CD4-positive, alpha-beta T cell treated with Interleukin-17A for 1 hour (primary cell): ENCODE data around the gene SORCS2.
"Not testable (repeated sequence)": the region's sequence is repeated elsewhere in the genome, so short reads cannot be mapped to it uniquely, and the experiment has no call there.

ENCODE experiments used
- DNase-seq: peaks from one replicate; pipeline ENCODE4 v3.0.0-alpha.2; 2020

Gene SORCS2

DNA sequence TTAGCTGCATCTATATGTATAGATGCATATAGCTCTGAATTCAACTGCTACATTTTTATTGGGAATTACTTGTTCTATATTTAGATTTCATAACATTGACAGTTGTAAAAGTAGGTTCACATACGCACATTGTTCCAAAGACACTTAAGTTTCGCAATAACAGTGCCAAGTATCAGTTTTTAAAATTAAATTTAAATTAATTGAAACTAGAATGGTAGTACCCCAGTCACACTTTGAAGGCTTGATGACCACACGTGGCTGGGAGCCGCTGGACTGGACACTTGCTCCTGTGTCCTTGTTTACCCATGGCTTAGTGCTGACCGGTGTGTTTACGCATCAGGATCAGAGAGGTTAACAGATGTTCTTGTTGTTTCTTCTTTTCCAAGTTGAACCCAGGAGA is 383.1 kb downstream of the SORCS2 start:
- no peak for DNase-seq

- not testable (repeated sequence) for DNase-seq
Observed at GRCh38 chr4:7577361-7578039, 385.2 kb downstream of the SORCS2 start.

- DNase-seq: no peak
Observed at GRCh38 chr4:7581477-7581876, 389.1 kb downstream of the SORCS2 start.

GRCh38 chr4:7582313-7583097 is 390.2 kb downstream of the SORCS2 start:
- no peak for DNase-seq

DNA sequence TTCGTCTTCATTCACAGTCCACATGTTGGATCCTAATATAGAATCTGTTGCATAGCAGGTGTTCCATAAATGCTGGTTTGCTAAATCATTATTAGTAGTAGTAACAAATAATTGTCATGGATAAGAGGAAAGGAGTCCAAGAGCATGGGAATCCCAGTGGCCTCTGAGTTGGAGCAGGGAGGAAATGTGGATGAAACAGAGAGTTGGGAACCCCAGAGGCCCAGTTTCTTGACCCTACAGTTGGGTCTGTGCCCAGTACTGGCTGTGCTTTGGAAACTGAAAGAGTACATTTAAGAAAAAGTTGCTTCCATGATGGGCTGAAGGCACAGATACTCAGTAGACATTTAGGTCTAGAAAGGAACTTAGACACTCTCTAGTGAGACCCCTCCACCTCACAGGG is 391.8 kb downstream of the SORCS2 start:
- no peak for DNase-seq

- DNase-seq: no peak
Observed at GRCh38 chr4:7584606-7585159, 392.3 kb downstream of the SORCS2 start.

DNA sequence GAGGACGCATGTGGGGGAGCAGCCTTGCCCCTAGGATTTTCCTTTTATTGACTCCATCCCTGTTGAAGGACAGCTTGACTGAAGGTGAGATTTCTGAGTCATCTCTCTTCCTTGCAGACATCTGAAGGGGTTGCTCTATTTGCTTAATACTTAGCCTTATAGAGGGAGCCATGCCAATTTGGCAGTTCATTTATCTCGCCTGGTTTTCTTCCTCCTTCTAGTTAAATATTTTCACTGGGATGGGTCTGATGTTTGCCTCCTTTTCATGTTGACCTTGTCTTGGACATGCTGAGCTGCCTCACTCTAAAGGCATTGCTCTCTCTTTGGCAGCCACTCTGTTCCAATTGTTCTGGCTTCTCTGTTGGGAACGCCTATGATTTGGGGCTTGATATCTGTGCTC is 393.4 kb downstream of the SORCS2 start:
- no peak for DNase-seq

DNA sequence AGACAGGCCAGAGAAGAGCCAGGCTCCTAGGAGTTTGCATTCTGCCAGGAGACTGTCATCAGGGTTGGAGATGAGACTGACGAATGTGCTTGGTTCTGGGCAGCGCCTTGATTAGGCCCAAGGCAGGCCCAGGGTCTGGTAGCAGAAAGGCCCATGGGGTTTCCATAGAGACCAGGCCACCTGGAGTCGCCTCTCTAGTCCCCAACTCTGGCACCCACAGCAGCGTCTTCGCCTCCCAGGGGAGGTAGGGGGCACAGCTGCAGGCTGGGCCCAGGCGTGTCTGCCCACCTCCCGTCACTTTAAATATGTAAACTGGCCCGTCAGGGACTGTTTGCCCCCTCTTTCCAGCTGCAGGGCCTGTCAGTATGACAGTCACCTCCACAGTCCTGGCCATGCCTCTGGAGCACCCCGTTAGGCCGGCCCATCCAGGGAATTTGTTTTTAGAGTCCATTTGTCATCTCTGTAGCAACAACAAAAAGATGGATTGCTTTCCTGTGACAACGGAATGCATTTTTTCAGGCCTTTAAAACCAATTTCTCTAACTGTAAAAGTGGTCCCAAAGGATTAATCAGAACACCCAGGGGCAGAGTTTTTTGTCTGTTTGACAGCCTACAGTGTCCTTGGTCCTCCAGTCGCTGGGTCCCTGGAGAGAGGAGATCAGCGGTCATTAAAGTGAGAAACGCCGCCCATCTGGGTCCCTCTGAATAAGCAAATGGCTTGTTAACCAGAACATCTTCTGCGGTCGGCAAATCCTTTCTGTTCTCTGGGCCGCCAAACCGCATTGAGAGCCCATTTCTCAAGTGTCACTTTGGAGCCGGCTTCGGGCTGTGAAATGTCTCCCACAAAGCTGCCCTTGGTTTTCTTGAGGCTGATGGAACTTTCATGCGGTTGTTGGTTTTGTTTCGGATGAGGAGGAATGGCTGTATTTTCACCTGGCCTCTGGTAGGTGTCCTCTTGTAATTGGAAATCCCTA is 395.4 kb downstream of the SORCS2 start:
- no peak for DNase-seq

- no peak for DNase-seq
Observed at GRCh38 chr4:7590189-7590588, 397.9 kb downstream of the SORCS2 start.

GRCh38 chr4:7590899-7591298 is 398.6 kb downstream of the SORCS2 start:
- DNase-seq: no peak

DNA sequence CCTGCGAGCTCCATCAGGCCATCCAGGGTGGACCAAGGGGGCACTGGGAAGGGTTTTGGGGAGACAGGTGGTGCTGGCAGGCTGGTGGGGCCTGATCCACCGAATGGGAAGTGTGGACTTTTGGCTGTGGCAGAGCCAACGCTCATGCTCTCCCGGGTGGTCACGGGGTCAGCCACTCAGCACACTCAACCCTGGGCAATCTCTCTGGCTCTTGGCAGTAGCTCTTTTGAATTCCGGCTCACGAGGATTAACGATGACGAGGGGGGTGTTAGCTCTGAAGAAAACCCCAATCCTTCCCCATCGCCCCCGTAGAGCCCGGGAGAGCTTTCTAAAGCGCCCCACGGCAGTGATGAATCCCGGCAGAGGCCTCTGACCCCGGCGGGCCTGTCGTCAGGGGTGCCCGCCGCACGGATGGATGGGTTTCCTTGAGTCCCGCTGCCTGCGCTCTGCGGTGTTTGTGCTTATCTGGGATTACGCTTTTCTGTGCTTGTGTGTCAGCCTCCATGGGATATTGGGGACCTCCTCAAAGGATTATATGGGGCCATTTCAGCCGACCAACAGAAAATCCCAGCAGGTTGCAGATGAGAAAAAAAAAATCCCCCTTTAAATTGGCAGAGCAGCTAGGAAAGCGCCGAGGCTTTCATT is 399.2 kb downstream of the SORCS2 start:
- no peak for DNase-seq

DNA sequence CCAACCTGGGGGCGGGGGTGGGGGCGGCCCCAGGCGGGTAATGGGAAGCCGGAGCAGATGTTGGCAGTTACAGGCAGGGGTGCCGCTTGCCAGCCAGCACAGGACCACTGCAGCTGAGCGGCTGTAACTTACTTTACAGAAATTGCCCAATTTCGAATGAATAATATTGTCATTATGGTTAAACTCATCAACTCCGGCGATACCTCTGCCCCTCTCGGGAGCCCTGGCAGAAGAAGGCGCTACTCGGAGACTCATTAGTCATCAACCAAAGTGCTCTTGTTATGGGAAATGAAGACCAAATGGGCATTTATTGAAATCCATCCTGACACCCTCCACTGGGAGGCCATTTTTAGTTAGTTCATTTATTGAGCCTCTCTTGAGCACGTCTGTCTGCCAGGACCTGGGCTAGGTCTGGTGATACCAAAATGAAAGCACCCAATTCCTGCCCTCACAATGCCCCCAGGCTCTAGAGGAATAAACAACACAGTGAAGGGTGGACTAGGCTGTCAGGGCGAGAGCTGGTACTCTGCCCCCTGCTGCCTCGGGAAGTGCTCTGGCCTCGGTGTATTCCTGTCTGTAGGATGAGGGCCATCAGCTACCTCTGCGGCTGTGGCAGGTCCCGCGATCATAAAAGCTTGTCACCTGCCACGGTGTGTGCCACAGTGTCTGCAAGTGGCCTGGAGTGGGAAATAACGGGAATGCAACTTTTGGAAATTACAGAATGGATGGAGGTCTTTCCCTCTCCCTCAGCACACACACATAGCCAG is 401.5 kb downstream of the SORCS2 start:
- no peak for DNase-seq

GRCh38 chr4:7595934-7596461 is 403.7 kb downstream of the SORCS2 start:
- no peak for DNase-seq

GRCh38 chr4:7596918-7597606 is 404.7 kb downstream of the SORCS2 start:
- no peak for DNase-seq

DNA sequence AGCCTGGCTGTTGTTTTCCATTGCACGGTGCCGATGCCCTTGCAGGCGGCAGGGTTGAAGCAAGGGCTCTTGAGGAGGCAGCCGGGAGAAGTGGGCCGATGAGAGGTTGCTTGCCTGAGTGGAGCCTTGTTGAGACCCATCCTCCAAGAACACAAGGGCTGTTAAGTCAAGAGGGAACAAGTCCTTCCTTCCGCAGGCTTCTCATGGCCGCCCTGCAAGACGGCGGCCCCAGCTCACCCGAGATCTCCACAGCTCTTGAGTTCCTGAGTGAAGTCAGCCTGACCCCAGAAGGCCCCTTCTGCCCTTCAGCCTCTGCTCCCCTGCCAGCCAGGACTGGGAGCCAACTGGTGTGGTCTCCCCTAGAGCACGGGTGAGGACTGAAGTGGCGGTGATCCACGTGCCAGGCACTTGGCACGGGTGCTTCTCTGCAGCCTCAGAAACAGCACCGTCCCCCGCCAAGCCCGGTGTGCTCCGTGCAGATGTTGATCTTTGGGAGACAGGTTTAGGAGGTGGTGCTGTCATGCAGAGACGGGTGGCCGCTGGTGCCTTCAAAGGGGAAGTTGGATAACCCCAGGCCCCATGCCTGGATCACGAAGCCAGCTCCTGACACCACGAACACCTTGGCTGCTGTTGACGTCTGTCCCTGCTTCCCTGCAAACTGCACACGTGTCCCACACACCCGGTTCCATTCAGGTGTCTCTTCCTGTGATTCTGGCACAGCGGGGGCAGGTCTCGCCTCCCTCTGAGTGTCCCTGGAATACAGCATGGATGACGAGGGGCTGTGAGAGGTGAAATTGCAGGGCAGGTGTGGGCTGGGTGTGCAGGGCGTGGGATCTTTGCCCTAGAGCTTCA is 406.8 kb downstream of the SORCS2 start:
- DNase-seq: no peak

GRCh38 chr4:7600247-7600646 is 407.9 kb downstream of the SORCS2 start:
- no peak for DNase-seq

GRCh38 chr4:7602166-7602565 is 409.8 kb downstream of the SORCS2 start:
- not testable (repeated sequence) for DNase-seq

DNA sequence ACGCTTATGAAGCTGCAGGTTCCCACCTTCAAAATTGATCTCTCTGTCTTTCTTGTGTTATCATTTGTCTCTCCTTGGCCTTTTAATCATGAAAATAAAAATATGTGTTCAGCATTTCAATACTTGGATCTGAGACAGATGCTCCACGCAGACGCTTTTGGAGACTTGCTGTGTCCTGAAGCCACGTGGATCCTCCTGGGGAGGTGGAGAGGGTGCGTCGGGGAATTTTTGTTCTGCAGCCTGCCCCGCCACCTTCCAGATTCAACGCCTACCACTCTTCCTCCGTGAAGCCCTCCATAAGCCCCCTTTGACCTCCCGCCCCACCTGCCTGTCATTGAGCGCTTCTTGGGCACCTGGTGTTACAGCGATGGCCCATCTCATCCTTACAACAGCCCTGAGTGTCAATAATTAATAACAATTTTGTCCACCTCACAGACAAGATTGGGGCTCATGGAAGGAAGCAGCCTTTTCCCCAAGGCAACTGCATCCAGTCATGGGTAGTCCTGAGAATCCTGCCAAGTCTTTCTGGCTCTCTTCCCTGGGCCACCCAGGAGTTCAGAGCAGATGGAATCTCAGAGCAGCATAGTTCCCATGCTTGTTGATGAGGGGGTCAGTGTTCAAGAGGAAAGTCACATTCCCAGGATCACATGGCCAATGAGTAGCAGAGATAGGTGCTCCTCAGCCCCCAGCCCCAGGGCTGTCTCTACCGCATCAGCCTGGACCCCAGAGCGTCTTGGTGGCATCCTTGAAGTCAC is 415.0 kb downstream of the SORCS2 start:
- DNase-seq: no peak

- DNase-seq: no peak
Observed at GRCh38 chr4:7608046-7608445, 415.7 kb downstream of the SORCS2 start.
